Neural cell (in vitro differentiated cells): ENCODE results near the gene SLC8A1.

ENCODE experiments used
- EP300 ChIP-seq: fragments of 450-650 bp; conservative IDR thresholded peaks from 2 replicates; pipeline ENCODE4 v1.6.1; 2014; ENCODE audit warnings: antibody characterized with exemption, mild to moderate bottlenecking, moderate library complexity; ENCODE audit not compliant: poor library complexity, severe bottlenecking
- EZH2 ChIP-seq: fragments of 200-600, 300-800 bp; shearing (Covaris generic), sonication (generic); IDR thresholded peaks from 2 replicates; pipeline ENCODE4 v1.6.1; 2014; ENCODE audit warnings: antibody characterized with exemption, low read length, borderline replicate concordance, mild to moderate bottlenecking; ENCODE audit not compliant: insufficient read depth, poor library complexity, severe bottlenecking
- MXI1 ChIP-seq: fragments of 450-650 bp; conservative IDR thresholded peaks from 2 replicates; pipeline ENCODE4 v1.6.1; 2014; ENCODE audit warnings: antibody characterized with exemption, mild to moderate bottlenecking; ENCODE audit not compliant: poor library complexity, severe bottlenecking
- POLR2AphosphoS5 ChIP-seq: IDR thresholded peaks from 2 replicates; pipeline ENCODE4 v1.6.1; 2012
- RAD21 ChIP-seq: fragments of 450-650 bp; conservative IDR thresholded peaks from 2 replicates; pipeline ENCODE4 v1.6.1; 2014; ENCODE audit warnings: antibody characterized with exemption, mild to moderate bottlenecking, moderate library complexity
- SMC3 ChIP-seq: fragments of 450-650 bp; conservative IDR thresholded peaks from 2 replicates; pipeline ENCODE4 v1.6.1; 2014; ENCODE audit warnings: antibody characterized with exemption, mild to moderate bottlenecking, moderate library complexity; ENCODE audit not compliant: poor library complexity
- TAF1 ChIP-seq: IDR thresholded peaks from 2 replicates; pipeline ENCODE4 v1.6.1; 2012; ENCODE audit warnings: low read depth
- TF ChIP-seq, protein P1 (sequence below): fragments of 450-650 bp; IDR thresholded peaks from 2 replicates; pipeline ENCODE4 v1.5.1; 2014; ENCODE audit warnings: antibody characterized with exemption, mild to moderate bottlenecking, moderate library complexity; ENCODE audit not compliant: poor library complexity, severe bottlenecking
- TF ChIP-seq, protein P2 (sequence below): IDR thresholded peaks from 2 replicates; pipeline ENCODE4 v1.6.1; 2012; ENCODE audit warnings: borderline replicate concordance

DNA sequence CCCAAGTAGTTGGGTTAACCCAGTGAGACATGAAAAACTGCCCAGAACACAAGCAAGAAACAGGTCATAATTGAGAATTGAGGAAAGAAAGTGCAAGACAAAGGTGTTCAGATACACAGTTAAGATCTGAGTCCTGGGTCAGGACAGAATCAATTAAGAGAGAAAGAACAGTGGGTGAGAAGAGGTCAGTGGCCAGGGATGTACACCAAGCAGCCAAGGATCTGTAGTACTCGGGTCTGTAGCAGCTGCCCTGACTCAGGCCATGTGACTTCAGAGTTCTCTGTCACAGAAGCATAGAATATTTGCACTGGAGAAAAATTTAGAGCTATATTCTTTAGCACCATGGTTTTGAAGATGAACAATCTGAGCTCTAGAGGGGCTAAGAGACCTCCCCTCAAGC lies 141.6 kb downstream of the SLC8A1 start:
- TF ChIP-seq, protein P1, sequence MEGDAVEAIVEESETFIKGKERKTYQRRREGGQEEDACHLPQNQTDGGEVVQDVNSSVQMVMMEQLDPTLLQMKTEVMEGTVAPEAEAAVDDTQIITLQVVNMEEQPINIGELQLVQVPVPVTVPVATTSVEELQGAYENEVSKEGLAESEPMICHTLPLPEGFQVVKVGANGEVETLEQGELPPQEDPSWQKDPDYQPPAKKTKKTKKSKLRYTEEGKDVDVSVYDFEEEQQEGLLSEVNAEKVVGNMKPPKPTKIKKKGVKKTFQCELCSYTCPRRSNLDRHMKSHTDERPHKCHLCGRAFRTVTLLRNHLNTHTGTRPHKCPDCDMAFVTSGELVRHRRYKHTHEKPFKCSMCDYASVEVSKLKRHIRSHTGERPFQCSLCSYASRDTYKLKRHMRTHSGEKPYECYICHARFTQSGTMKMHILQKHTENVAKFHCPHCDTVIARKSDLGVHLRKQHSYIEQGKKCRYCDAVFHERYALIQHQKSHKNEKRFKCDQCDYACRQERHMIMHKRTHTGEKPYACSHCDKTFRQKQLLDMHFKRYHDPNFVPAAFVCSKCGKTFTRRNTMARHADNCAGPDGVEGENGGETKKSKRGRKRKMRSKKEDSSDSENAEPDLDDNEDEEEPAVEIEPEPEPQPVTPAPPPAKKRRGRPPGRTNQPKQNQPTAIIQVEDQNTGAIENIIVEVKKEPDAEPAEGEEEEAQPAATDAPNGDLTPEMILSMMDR: no peak
- TF ChIP-seq EP300: no peak
- no peak for TF ChIP-seq EZH2
- TF ChIP-seq MXI1: no peak
- TF ChIP-seq, protein P2, sequence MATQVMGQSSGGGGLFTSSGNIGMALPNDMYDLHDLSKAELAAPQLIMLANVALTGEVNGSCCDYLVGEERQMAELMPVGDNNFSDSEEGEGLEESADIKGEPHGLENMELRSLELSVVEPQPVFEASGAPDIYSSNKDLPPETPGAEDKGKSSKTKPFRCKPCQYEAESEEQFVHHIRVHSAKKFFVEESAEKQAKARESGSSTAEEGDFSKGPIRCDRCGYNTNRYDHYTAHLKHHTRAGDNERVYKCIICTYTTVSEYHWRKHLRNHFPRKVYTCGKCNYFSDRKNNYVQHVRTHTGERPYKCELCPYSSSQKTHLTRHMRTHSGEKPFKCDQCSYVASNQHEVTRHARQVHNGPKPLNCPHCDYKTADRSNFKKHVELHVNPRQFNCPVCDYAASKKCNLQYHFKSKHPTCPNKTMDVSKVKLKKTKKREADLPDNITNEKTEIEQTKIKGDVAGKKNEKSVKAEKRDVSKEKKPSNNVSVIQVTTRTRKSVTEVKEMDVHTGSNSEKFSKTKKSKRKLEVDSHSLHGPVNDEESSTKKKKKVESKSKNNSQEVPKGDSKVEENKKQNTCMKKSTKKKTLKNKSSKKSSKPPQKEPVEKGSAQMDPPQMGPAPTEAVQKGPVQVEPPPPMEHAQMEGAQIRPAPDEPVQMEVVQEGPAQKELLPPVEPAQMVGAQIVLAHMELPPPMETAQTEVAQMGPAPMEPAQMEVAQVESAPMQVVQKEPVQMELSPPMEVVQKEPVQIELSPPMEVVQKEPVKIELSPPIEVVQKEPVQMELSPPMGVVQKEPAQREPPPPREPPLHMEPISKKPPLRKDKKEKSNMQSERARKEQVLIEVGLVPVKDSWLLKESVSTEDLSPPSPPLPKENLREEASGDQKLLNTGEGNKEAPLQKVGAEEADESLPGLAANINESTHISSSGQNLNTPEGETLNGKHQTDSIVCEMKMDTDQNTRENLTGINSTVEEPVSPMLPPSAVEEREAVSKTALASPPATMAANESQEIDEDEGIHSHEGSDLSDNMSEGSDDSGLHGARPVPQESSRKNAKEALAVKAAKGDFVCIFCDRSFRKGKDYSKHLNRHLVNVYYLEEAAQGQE: no peak
- no peak for TF ChIP-seq POLR2AphosphoS5
- TF ChIP-seq SMC3: no peak
- no peak for TF ChIP-seq RAD21
- TF ChIP-seq TAF1: no peak
